Right atrium auricular region (tissue), 2 donors: Measurements from ENCODE around the gene CIP2A. TPM values are rescaled to one million over a fixed set of nuclear protein-coding genes. Genes with fewer than 3 reads are reported as not detected.

Source experiments
- DNase-seq: peaks from one replicate; pipeline ENCODE4 v3.0.0-alpha.2; 2019; ENCODE audit warnings: low spot score
- H3K27ac ChIP-seq, 2 donors: fragments of 200-600 bp; sonication (generic); 1 replicate in 1 of 2; 2 replicates in 1 of 2; pipeline ENCODE4 v1.5.1; 2016 to 2019
- H3K27me3 ChIP-seq, 2 donors: fragments of 200-600 bp; sonication (generic); one replicate each; pipeline versions ENCODE4 v1.5.1 to v1.6.0; 2017 to 2019
- H3K36me3 ChIP-seq: fragments of 200-600 bp; sonication (generic); one replicate; pipeline ENCODE4 v1.5.1; 2016
- H3K4me1 ChIP-seq, 2 donors: fragments of 200-600 bp; sonication (generic); one replicate each; pipeline versions ENCODE4 v1.5.1 to v1.6.0; 2017 to 2019
- H3K4me3 ChIP-seq, 2 donors: fragments of 200-600 bp; sonication (generic); 1 replicate in 1 of 2; 2 replicates in 1 of 2; pipeline ENCODE4 v1.5.1; 2017 to 2019; ENCODE audit warnings: mild to moderate bottlenecking in 1 of 2, moderate library complexity in 1 of 2
- H3K9me3 ChIP-seq, 2 donors: fragments of 200-600 bp; sonication (generic); one replicate each; pipeline ENCODE4 v1.5.1; 2019
- total RNA-seq, 2 donors: library from RNA; depleted of rRNA; stranded (reverse); fragments of >200 nt; gene quantifications; one replicate each; pipeline ENCODE4 v1.1.0, GENCODE V29; 2016
- TF ChIP-seq, protein P1 (sequence below), 2 donors: fragments of 200-600 bp; sonication (generic); IDR thresholded peaks; one replicate each; pipeline ENCODE4 v1.5.1; 2019; ENCODE audit warnings: antibody characterized with exemption in 2 of 2

Gene CIP2A
- total RNA-seq, 2 donors from 2014 or later = 0.83 to 2.9 TPM

- DNase-seq = no peak
- Histone ChIP-seq H3K27ac (no peak overlapping the region), H3K4me3 (no peak overlapping the region), H3K4me1 (no peaks in the 10 kb centered on the region), H3K27me3 (no peaks in the 10 kb centered on the region), H3K9me3 (no peaks in the 10 kb centered on the region), H3K36me3 (no peaks in the 10 kb centered on the region)
- TF ChIP-seq, protein P1, sequence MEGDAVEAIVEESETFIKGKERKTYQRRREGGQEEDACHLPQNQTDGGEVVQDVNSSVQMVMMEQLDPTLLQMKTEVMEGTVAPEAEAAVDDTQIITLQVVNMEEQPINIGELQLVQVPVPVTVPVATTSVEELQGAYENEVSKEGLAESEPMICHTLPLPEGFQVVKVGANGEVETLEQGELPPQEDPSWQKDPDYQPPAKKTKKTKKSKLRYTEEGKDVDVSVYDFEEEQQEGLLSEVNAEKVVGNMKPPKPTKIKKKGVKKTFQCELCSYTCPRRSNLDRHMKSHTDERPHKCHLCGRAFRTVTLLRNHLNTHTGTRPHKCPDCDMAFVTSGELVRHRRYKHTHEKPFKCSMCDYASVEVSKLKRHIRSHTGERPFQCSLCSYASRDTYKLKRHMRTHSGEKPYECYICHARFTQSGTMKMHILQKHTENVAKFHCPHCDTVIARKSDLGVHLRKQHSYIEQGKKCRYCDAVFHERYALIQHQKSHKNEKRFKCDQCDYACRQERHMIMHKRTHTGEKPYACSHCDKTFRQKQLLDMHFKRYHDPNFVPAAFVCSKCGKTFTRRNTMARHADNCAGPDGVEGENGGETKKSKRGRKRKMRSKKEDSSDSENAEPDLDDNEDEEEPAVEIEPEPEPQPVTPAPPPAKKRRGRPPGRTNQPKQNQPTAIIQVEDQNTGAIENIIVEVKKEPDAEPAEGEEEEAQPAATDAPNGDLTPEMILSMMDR (IDR thresholded peaks at IDR 0.05) = no peak
These were observed 26.7 kb downstream of the CIP2A start for GRCh38 chr3:108562565-108562964.

DNA sequence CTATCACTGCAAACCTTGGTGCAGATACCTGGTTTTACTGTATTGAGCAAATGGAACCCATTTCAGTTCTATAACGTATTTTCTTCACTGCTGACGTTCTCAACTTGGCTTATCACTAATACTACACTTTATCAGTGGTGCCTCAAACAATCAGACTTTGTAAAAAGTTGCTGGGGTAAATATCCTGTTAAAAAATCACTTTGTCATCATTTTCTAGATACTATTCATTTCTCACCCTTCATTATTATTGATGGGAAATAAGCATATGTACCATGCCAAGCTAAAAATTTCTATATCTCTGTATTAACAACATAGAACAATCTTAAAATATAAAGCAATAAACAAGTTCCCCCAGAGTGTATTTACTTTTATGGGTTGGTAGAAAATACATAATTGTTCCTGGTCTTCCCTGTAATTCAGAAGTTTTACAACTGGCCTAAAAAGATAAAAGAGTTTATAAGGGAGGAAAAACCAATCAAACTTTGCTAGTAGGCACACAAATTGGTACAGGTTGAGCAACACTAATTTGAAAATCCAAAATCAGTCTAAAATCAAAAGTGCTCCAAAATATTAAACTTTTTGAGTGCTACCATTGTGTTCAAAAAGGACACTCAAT is 33.2 kb downstream of the CIP2A start:
- H3K36me3 ChIP-seq = no peaks in the 10 kb centered on the region
- peaks cover 0 to 9% of the 10 kb centered on the region in 2 donors for H3K4me1 ChIP-seq
- H3K27ac ChIP-seq = no peak overlapping the region
- no peak for DNase-seq
- no peaks in the 10 kb centered on the region for H3K9me3 ChIP-seq
- H3K4me3 ChIP-seq = no peak overlapping the region
- no peaks in the 10 kb centered on the region for H3K27me3 ChIP-seq
- TF ChIP-seq, protein P1 (IDR thresholded peaks at IDR 0.05) = no peak

DNA sequence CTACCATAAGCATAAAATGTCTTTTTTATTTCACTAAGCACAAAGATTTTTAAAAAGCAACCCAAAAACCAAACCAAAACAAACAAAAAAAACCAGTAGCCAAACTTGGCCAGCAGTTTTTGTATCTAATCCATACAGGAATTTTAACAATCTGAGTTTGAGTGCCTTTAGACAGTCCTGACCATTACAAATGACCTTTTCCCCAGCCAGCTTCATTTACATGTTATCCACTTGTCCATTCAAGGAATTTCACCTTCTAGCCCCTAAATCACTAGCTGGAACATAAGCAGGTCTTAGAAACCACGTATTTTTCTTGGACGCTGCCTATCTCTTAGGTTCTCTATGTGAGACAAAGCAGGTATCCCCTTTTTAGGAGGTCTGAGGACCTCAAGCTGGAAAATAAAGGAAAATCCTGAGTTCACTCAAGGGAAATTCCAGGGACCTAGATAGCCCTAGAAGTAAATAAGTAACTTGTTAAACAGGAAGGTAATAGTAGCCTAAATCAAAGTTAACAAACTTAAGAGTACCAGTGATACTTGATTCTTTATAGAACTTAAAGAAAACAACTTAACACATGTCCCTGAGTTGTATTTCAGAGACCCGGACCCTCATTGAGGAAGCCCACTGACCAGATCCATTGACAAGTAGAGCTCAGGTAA is 34.2 kb downstream of the CIP2A start:
- H3K36me3 ChIP-seq = no peaks in the 10 kb centered on the region
- H3K27ac ChIP-seq = no peak overlapping the region
- no peaks in the 10 kb centered on the region for H3K27me3 ChIP-seq
- DNase-seq = no peak
- peaks cover 0 to 9% of the 10 kb centered on the region in 2 donors for H3K4me1 ChIP-seq
- no peak overlapping the region for H3K4me3 ChIP-seq
- H3K9me3 ChIP-seq = no peaks in the 10 kb centered on the region
- TF ChIP-seq, protein P1 (IDR thresholded peaks at IDR 0.05) = no peak

DNA sequence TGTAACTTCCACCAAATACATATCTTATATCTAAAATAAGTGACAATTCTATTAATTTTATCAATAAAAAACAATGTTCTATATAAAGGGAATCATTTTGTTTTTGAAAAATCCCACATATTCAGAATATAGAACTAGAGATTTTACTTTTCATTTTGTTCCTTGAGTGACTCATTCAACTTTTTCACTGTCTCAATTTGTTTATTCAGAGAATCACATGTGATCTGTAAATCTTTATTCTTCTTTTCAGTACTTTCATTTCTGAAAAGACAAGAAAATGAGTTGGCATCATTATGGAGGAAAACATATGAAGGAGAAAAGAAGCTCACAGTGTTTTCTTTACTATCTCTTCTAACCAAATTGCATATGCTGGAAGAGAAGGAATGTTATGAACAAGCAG is 35.0 kb downstream of the CIP2A start:
- TF ChIP-seq, protein P1 (IDR thresholded peaks at IDR 0.05) = no peak
- H3K27me3 ChIP-seq = no peaks in the 10 kb centered on the region
- H3K9me3 ChIP-seq = no peaks in the 10 kb centered on the region
- H3K27ac ChIP-seq = no peak overlapping the region
- no peaks in the 10 kb centered on the region for H3K36me3 ChIP-seq
- DNase-seq = no peak
- no peak overlapping the region for H3K4me3 ChIP-seq
- H3K4me1 ChIP-seq = peaks cover 0 to 9% of the 10 kb centered on the region in 2 donors

GRCh38 chr3:108552267-108553159 is 36.7 kb downstream of the CIP2A start:
- H3K27ac ChIP-seq = no peak overlapping the region
- no peaks in the 10 kb centered on the region for H3K9me3 ChIP-seq
- H3K27me3 ChIP-seq = no peaks in the 10 kb centered on the region
- no peak overlapping the region for H3K4me3 ChIP-seq
- TF ChIP-seq, protein P1 (IDR thresholded peaks at IDR 0.05) = peak; percentile 14 to 67
- no peak for DNase-seq
- peaks cover 0 to 9% of the 10 kb centered on the region in 2 donors for H3K4me1 ChIP-seq
- no peaks in the 10 kb centered on the region for H3K36me3 ChIP-seq
